HG02588 (cell line): Measurements from ENCODE around the gene DUOX2.
"Not testable (repeated sequence)": the region's sequence is repeated elsewhere in the genome, so short reads cannot be mapped to it uniquely, and the experiment has no call there.

ENCODE experiments used
- ATAC-seq: cut with Tn5 transposase; IDR thresholded peaks from one replicate; pipeline ENCODE4 v1.9.1; 2021; ENCODE audit warnings: mild to moderate bottlenecking, moderate library complexity; ENCODE audit not compliant: unreplicated experiment

DUOX2 gene

DNA sequence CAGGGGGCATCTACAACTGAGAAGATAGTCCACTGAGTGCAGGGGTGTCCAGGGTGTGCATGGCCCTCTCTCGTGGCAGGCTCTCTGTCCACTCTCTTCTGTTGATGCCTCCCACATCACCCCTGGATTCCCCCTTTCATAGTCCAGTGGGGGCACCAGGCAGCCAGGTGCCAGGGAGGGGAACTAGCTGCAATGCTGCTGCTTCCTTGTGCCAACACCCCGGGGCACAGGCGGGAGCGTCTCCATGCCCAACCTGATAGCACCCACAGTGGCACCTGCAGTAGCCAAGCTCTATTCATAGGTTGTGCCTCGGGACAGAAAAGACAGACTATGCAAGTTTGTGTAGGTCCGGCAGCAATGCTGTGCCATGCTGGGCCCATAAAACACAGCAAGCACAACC, 11.7 kb downstream of the DUOX2 start:
- ATAC-seq: no peak

DNA sequence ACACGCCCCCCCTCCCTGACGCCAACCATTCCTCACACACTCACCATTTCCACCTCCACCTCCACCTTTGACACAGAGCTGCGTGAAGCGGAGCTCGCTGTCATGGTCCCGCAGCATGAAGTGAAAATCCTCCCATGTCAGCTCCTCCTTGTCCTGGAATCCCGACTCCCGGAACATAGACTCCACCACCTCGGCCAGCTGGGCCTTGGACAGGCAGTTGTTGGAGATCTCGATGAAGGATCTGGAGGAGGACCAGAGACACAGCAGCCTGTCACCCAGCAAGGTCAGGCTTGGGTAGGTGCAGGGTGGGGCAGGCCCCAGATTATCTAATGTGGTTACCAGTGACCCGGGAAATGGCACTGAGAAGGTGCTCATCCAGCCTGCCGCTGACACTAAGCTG, 12.2 kb downstream of the DUOX2 start:
- ATAC-seq: no peak

DNA sequence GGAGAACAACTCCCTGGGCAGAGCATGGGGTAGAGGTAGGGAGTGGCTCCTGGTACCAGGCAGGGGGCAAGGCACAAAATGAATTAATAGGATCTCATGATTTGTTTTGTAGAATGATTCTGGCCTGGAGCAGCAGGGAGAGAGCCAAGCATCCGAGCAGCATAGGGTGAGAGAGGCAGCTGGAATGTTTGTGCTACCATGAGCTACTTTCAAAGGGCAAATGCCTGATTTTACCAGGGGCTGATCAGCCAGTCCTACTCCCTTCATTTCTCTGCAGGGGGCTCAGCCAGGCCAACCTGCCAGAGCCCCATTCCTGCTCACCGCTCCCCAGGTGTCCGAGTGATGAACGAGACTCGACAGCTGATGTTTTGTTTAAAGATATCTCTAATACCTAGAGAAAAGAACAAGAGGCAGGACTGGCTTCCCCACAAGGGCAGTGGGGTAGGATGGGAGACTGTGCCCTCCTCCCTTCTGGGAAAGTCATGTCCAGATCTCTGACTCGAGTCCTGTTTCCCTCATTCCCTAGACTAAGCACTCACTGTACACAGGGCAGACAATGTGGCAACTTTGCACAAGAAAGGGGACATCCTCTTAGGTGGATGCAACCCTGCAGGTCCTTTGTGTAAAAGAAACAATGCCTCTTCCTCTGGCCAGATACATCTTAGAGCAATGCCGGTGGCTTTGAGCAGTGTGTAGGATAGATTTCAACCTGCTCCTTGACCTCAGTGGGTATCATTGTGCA, 12.9 kb downstream of the DUOX2 start:
- ATAC-seq: no peak

DNA sequence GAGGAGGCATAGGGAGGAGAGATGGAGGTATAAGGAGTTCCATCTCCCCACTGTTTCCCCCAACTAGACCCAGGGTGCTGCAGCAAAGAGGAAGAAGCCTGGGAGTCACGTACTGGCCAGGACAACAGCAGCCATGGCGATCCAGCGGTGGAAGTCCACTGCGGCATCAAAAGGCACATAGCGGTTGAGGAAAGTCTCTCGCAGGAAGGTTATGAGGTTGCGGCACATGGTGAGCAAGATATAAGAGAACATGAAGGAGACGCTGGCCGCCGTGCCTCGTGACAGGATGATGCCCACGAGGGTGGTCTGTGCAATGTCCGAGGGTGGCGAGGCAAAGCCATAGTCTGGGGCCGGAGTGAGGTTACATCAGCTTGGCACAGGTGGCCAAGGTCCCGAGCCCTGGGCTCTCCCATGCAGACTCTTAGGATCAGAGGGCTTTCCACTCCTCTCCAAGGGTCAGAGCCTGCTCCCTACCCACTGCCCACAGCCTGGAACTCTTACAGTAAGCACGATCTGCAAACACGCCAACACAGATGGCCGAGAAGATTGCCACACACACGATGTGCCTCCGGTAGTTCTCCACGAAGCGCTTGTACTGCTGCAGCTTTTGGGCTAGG, 14.3 kb downstream of the DUOX2 start:
- no peak for ATAC-seq

DNA sequence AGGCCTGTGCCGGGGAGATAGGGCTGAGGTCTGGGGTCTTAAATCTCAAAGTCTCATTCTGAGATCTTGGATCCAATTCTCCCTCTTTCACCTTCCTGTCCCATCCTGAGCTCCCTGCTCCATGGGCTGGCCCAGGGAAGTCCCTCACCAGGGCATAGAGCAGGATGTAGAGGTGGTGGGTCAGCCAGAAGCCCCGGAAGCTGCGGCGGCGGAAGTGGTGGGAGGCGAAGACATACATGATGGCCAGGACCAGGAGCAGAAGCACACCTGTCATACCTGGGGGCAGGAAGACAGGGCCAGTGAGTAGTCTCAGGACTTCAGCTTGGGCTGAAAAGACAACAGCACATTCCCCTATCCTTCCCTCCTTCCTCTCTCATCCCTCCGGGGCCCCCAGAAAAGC, 16.5 kb downstream of the DUOX2 start:
- no peak for ATAC-seq

DNA sequence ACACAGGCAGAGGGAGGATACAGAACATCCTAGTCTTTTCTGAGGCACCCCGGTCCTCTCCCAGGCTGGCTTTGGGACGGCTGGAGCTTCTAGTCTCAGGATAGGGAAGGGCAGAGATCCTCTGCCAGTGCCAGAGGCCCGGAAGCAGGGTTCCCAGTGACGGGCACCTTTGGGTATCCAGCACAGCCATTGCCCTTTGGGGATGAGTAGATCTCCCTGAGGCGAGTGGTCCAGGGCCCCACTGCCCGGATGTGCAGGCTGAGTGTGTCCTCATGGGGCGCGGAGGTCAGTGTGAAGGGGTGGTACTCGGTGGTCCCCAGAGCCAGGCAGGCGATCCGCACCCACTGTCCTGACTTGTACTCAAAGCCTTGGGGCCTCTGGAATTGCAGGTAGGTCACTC, 18.3 kb downstream of the DUOX2 start:
- no peak for ATAC-seq

DNA sequence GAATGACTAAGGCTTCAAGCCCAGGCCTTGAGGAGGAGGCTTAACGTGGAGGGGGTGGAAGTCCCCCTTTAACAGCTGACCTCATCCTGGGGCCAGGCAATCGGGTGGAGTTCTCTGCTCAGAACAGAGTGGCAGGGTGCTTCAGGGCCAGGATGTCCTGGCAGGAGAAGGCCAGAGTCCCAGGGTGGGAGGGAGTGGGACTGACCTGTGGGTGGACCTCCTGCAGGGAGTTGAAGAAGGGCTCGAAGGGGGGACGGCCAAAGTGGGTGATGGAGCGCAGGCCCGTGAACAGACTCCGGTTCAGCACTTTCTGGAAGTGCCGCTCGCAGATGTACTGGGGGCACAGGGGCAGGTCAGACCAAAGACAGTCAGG, 19.6 kb downstream of the DUOX2 start:
- no peak for ATAC-seq

DNA sequence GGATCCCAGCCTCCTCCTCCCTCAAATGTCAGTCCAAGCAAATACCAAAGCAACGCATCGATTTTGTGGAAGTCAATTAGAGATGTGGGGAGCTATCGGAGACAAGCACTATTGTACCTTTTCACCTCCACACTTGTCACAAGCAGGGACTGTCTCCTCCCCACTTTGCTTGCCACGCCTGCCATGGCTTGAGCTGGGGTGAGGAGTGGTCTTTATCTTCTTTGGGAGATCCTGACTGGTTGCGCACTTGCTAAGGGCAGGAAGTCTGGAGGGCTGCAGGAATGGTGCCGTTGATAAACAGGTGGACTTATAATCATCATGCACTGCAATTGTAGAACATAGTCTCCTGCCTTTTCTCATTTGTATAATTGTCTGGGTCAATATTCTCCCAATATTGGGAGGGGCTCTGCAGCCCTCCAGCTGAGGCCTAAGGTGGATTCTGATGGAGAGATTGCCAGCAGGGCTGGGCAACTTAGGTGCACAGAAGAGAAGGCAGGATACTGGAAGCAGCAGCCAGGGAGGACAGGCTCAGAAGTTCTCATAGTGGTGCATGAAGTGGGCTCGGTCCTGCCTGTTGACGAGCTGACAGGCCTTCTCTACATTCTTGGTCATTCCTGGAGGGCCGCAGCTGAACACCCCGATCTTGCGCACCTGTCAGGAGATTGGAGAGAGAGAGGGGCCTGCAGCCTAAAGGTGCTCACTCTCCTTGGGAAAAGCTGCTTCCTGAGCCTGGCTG, 20.2 kb downstream of the DUOX2 start:
- no peak for ATAC-seq

DNA sequence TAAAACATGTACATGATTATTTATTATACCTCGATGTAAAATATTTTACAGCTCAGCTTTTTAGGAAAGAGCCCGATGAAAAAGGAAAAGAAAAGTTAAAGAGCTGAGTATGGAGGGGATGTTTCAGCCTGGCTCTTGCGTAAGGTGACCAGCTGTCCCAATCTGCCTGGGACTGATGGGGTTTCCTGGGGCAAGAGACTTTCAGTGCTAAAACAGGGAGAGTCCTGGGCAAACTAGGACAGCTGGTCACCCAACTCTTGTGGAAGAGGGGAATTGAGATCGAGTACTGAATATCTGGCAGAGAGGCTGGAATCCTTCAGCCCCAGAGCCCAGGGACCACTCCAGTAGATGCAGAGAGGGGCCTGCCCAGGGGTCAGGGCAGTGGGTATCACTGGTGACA, 21.0 kb downstream of the DUOX2 start:
- no peak for ATAC-seq

DNA sequence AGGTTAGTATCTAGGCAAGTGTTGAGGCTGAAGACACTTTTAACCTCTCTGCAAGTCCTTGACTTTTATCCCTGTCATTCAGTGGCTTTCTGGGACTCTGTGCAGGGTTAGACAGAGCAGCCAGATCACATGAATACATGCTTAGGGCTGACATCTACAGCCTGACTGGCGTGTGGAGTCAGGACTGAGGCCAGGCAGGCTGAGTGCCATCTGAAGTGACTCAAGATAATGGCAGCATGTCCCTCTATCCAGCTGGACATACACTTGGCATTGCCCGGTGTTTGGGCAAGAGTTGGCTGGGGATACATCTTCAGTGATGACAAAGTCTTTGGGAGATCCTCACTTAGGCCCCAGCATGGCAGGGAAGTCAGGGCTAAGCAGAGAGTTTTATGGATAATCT, 22.4 kb downstream of the DUOX2 start:
- ATAC-seq: no peak

DNA sequence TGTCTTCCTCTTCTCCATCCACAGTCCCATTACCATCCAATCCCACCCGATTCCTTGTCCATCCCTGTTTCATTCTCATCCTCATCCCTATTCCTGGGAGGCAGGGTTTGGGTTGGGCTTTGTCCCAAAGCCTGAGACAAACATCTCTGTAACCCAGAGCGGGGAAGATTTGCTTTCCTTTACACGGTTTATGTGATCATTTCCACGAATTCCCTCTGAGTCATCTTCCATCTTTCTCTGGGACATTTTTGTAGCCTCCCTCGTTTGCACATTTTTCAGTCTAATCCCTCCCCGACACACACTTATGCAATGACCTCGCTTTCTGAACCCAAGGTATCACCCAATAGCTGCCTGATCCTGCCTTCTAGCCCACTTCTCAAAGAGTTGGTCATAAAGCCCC, 22.8 kb downstream of the DUOX2 start:
- no peak for ATAC-seq

DNA sequence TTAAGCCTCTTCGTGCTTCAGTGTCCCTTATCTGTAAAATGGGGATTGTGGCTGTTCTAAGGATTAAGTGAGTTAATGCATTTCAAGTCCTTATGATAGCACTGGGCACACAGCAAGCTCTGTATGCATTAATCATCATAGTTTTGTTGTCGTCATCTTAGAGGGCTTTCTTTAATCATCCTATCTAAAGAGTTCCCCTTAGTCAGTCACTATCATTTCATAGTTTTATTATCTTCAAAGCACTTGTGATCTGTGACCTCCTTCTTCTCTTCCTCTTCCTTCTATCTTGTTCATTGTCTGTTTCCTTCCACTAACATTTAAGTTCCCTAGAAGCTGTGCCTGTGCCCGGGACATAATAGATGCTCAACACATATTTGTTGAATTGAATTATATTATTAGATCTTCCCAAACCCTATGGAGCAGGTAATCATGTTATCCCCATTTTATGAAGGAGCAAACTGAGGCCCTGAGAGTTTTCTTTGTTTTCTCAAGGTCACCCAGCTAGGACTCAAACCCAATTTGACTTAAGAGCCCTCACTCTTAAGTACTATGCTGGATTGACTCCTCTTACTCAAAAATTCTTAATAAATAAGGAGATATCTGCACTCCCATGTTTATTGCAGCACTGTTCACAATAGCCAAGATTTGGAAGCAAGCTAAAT, 24.1 kb downstream of the DUOX2 start:
- no peak for ATAC-seq

DNA sequence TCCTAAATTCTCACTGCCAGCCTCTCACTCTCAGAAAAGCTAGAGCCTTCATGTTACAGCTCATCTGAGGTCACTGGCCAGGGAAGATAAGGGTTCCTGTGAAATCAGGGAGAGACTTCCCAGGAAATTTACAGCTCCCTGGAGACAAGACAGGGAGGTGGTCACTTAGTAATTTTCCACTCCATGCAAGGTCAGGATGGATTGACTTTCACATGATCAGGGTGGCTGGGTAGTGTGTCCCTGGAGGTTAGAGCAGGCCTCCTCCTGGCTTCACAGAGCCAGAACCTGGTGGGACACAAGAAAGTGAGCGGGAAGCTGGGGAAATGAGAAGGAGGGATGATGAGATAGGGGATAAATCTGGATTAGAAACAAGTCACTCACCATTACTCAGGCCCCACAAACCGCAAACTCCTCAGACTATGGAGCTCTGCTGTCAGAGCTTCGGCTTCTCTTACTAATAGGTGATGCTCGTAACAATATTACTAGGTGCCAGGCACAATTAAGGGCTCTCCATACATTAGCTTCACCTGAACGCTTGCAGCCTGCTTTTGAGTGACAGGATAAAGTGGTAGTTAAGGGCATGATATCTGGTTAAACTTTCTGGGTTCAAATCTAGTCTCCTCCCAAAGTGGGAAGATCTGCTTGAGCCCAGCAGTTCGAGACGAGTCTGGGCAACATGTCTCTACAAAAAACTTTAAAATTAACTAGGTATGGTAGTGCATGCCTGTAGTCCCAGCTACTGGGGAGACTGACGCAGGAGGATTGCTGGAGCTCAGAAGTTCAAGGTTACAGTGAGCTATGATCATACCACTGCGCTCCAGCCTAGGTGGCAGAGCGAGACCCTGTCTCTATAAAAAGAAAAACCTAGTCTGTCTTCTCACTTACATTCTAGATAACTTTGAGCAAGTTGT, 24.9 kb downstream of the DUOX2 start:
- ATAC-seq: no peak

DNA sequence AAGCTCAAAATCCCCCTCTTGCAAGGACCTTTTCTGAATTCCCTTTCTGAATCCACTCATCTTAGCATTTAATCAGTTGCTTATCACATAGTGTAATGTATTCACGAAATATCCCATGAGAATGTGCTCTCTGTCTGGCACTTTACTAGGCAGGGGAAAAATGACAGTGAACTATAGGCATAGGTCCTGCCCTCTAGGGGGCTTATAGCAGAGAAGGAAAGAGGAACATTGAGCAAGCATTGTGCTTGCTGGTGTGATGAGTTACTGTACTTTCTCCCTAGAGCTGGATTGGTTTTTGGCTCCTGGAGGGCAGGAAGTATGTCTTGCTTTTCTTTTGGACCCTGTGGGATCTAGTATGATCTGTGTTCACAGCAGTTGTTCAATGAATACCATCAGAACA, 26.5 kb downstream of the DUOX2 start:
- no peak for ATAC-seq

DNA sequence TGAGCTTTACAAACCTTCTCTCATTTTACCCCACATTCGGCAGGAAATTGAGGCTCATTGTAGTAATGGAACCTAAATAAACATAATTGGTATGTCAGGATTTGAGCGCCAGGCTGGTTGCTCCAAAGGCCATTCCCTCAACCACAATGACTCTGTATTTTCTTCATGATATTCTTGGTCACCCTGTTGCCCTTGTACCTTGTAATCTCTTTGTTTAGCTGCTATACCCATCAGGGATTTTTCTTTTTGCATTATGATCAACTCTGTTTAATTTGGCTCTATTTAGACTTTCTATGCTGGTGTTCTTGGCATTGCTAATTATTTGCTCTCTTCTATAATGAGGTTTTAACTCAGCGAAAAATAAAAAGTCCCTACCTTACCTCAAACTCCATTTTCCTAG, 29.8 kb downstream of the DUOX2 start:
- ATAC-seq: no peak

DNA sequence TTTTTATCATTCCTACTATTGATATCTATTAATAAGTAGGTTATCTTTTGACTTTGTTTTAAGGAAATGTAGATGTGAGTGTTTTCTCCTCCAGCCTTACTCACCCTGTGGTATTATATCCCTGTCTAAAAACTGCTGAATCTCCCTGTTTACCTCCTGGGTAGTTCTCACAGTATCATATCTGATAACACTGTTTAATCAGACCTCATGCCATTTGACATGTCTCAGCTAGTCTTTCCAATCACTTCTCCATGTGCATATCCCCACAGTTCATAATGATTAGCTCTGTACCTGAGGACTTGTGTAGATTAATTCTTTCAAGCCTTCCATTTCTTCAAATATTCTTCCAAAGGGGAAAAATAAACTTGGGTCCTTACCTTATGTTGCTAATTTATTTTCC, 30.7 kb downstream of the DUOX2 start:
- ATAC-seq: no peak

DNA sequence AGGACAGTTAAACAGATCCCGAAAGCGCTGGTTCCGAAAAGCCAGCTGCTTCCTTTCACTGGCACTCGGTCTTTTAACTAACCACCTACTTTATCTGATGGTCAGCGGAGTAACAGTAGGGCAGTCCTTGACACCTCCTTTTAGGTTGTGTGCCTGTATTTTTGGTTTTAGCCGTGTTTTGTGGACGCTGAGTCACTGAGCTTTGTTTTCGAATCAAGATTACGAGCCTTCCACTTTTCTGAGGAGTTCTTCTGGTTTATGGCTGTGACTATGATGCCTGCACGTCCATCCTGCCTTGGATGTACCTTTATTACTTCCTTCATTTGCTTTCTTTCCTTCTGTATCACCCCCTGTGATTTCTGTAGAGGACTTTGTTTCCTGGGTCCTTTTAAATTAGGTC, 31.6 kb downstream of the DUOX2 start:
- ATAC-seq: not testable (repeated sequence)

DNA sequence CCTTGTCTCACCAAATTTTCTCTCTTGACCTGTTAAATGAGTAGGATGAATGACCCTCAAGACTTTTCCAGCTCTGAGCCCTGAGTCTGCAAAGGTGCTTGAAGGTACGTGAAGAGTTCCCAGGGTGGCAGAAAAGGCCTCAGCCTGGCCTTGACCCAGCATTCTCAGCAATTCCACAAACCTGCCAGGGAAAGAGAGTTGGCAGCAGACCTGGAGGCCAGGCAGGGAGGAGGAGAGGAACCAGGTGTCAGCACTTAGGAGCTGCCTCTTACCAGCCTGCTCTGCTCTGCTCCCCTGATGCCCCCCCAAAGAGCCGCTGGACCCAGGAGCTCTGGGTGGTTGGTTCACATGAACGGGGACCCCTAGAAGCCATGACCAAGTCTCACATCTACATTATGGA, 33.4 kb downstream of the DUOX2 start:
- not testable (repeated sequence) for ATAC-seq

DNA sequence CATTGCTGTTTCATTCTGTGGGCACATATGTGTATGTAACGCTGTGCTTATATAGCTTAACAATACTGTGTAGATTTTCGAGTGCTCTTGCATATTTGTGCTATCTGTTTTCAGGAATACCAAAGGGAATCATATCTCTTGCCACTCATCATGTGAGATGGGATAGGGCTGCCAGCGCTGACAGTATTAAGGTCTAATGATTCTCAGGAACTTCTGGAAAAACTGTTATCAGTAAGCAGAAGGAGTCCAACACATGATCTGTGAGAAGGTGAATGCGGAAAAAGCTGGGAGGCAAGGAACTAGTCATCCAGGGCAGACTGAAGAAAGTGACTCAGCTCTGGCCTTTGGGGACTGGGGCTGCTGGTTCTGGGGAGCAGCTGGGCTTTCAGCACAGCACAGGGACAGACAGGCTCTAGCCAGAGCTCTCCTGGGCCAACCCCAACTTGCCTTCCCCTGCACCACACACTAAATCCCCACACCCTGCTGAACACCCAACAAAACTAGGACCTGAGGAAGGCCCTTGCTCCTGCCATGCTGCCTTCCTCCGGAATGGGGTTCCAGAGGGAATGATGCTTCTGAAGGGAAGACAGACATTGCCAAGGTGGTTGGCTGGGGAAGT, 34.2 kb downstream of the DUOX2 start:
- ATAC-seq: not testable (repeated sequence)

DNA sequence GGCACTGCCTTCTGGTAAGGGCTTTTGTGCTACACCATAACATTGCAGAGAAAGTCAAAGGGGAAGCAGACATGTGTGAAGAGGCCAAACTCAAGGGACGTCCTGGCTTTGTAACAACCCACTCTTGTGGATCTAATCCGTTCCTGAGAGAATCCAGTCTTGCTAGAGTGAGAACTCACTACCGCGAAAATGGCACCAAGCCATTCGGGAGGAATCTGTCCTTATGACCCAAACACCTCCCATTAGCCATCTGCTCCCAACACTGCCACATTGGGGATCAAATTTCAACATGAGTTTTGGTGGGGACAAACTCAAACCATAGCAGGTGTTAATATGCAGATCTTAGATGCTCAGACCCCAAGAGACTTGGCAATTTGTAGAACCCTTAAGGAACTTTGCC, 34.8 kb downstream of the DUOX2 start:
- ATAC-seq: not testable (repeated sequence)
